GM13977 (cell line): ENCODE results near the gene GPR6.

Experiments used
- DNase-seq: peaks from one replicate; pipeline ENCODE4 v3.0.0; 2012; ENCODE audit warnings: low spot score
- in situ Hi-C: fragments of 300-500 bp; cut with MboI; formaldehyde crosslinking; loops from one replicate; pipeline ENCODE4 v1.12.0; 2022; ENCODE audit warnings: low sequenced_read_pairs, low pct_unique_long_range_greater_than_20kb, mixed read lengths, inconsistent platforms; ENCODE audit not compliant: unreplicated experiment
- TF ChIP-seq, protein P1 (sequence below): IDR thresholded peaks from 2 replicates; pipeline ENCODE4 v1.5.1; 2012; ENCODE audit warnings: mild to moderate bottlenecking, control low read depth; ENCODE audit not compliant: insufficient read depth; ENCODE audit errors: extremely low read depth, missing control alignments

The GPR6 gene

DNA sequence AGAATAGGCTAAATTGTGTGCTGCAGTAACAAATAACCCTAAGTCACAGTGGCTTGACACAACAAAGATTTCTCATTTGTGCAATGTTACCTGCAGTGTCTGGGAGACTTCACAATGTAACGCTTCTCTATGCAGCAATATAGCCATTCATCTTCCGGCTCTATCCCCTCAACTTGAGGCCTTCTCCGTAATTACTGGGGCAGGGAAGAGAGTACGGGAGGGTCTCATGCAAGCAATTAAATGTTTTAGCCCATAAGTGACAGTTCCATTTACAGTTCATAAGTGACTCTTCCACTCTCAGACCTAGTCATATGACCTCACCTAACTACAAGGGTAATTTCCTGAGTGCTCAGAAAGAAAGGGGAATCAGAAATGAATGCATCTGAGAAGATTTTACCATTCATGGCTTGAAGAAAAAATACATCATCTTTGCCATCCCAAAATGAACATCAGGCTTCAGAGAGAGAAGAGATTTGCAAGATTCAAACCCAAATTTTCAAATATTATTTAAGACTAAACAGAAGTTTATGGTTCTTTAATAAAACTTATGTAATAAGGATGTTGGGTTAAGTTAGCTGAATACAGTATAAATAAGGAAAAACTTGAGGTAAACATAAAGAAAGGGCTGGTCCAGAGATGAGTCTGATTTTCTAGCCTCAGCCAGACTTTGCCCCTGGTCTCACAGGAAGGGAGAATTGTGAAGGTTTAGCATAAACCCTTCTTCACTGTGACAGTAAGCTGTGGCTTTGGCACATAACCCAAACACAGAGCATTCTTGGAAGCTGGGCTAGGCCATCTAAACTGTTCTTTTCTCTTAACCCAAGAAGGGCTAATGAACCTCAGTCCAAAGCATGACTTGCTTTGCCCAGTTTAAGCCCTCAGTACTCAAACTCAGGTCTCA, 13.3 kb downstream of the GPR6 start:
- TF ChIP-seq, protein P1, sequence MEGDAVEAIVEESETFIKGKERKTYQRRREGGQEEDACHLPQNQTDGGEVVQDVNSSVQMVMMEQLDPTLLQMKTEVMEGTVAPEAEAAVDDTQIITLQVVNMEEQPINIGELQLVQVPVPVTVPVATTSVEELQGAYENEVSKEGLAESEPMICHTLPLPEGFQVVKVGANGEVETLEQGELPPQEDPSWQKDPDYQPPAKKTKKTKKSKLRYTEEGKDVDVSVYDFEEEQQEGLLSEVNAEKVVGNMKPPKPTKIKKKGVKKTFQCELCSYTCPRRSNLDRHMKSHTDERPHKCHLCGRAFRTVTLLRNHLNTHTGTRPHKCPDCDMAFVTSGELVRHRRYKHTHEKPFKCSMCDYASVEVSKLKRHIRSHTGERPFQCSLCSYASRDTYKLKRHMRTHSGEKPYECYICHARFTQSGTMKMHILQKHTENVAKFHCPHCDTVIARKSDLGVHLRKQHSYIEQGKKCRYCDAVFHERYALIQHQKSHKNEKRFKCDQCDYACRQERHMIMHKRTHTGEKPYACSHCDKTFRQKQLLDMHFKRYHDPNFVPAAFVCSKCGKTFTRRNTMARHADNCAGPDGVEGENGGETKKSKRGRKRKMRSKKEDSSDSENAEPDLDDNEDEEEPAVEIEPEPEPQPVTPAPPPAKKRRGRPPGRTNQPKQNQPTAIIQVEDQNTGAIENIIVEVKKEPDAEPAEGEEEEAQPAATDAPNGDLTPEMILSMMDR, result no peak
- in situ Hi-C loops, result no loop called here
- no peak for DNase-seq

DNA sequence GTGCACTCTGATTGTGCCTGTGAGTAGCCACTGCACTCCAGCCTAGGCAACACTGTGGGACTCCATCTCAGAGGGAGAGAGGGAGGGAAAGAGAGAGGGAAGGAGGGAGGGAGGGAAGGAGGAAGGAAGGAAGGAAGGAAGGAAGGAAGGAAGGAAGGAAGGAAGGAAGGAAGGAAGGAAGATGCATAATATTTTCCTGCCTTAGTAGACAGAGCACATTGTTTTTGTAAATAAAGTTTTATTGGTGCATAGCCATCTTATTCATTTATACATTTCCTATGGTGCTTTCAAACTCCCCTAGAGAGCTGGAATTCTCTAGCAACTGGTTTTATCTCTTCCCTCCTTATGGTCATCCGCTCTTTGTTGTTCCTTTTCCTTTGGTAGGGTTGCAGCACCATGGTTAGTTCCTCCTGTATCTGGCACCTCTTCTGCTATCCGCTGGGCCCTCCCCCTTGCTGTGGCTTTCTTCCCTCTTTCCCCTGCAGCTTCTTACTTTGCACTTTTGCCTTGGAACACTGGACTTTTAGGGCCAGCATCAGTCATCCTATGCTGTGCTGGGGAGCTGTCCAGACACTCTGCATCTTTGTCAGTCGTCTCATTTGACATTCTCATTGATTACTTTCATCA, 20.2 kb downstream of the GPR6 start:
- TF ChIP-seq, protein P1, result no peak
- in situ Hi-C loops, result no loop called here
- no peak for DNase-seq

- no peak for DNase-seq
- in situ Hi-C loops, result no loop called here
- TF ChIP-seq, protein P1, result no peak
Measured at GRCh38 chr6:109999740-110000139, 21.6 kb downstream of the GPR6 start.

DNA sequence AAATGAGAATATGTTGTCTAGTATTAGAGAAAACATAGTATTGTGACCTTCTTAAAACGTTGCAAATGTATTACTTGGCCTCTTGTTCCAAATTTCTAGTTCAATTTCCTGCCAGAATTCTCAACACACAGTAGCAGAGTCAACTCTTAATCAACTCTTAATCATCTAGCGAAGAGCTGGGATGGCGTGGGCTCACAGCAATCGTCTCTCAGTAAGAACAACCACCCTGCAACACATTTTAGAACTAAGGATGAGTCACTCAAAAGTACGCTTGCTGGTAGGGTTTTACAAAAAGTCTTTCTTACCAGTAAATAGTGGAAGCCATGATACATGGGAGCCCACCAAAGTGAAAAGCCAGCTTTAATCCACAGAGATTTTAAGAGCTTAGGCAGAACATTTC, 24.6 kb downstream of the GPR6 start:
- no peak for DNase-seq
- in situ Hi-C loops, result no loop called here
- TF ChIP-seq, protein P1, result no peak

DNA sequence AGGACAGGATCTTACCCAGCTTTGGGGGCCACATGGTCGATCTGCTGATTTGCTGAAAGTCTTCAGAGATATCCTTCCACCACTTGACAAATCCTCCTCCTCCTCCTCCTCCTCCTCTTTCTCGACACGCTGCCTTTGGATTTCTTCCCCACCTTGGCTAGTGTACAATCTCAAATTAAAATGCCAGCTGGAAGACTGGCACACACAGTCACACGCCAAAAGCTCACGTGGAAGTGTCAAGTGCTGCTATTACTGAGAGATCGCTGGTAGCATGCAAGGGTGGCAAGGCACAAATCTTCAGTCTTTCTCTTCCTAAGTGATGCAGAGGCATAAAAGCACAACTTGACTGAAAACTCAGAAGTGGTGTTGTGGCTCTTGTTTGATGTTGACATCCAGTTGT, 35.3 kb downstream of the GPR6 start:
- TF ChIP-seq, protein P1, result no peak
- no peak for DNase-seq
- in situ Hi-C loops, result no loop called here

- DNase-seq, result no peak
- TF ChIP-seq, protein P1, result no peak
- in situ Hi-C loops, result no loop called here
Measured at GRCh38 chr6:110015206-110015605, 37.1 kb downstream of the GPR6 start.
